ENCODE results near the gene TAPBP. TPM values are rescaled to one million over a fixed set of nuclear protein-coding genes. Genes with fewer than 3 reads are reported as not detected.

Gene TAPBP
- total and polyA plus RNA-seq, 9 of the 15 experiments (the other 6 are each of a cell fraction or from before 2014, with no cell fraction given), result 5.6 to 74.0 (median 22.3) TPM

GRCh38 chr6:33299237-33299944, 14.5 kb downstream of the TAPBP start (continued):
- TF ChIP-seq RERE (CRISPR knock-in tag; IDR thresholded peaks at IDR 0.05; ENCODE audit: borderline replicate concordance) (no peak), RAD21 (CRISPR knock-in tag; conservative IDR thresholded peaks at IDR 0.05 in 1 of 2, IDR thresholded peaks at IDR 0.05 in 1 of 2) (peak; percentile 68 to 69), SLC30A9 (CRISPR knock-in tag; IDR thresholded peaks at IDR 0.05) (no peak), ILK (tag; IDR thresholded peaks at IDR 0.05; ENCODE audit: borderline replicate concordance, low read depth) (no peak), PYGO2 (tag; IDR thresholded peaks at IDR 0.05) (no peak), DIDO1 (tag; IDR thresholded peaks at IDR 0.05; ENCODE audit: low read depth) (no peak), MECOM (CRISPR knock-in tag; IDR thresholded peaks at IDR 0.05) (peak; percentile 93), SMAD2 (IDR thresholded peaks at IDR 0.05; ENCODE audit: low read depth, low read length) (no peak), SUPT5H (IDR thresholded peaks at IDR 0.05) (peak; percentile 99), HNRNPK (IDR thresholded peaks at IDR 0.05; ENCODE audit: low read depth, low read length, poor library complexity, severe bottlenecking) (no peak), ADNP (tag; IDR thresholded peaks at IDR 0.05) (no peak), PCBP2 (IDR thresholded peaks at IDR 0.05; ENCODE audit: low read depth, low read length, poor library complexity, severe bottlenecking) (no peak), U2AF1 (optimal IDR thresholded peaks at IDR 0.05; ENCODE audit: low read depth, low read length) (no peak)
- TF ChIP-seq, protein P1, sequence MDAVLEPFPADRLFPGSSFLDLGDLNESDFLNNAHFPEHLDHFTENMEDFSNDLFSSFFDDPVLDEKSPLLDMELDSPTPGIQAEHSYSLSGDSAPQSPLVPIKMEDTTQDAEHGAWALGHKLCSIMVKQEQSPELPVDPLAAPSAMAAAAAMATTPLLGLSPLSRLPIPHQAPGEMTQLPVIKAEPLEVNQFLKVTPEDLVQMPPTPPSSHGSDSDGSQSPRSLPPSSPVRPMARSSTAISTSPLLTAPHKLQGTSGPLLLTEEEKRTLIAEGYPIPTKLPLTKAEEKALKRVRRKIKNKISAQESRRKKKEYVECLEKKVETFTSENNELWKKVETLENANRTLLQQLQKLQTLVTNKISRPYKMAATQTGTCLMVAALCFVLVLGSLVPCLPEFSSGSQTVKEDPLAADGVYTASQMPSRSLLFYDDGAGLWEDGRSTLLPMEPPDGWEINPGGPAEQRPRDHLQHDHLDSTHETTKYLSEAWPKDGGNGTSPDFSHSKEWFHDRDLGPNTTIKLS (IDR thresholded peaks at IDR 0.05; ENCODE audit: borderline replicate concordance, low read depth), result peak; percentile 56; the same call in 1 of the 2 replicates
- TF ChIP-seq, protein P2, sequence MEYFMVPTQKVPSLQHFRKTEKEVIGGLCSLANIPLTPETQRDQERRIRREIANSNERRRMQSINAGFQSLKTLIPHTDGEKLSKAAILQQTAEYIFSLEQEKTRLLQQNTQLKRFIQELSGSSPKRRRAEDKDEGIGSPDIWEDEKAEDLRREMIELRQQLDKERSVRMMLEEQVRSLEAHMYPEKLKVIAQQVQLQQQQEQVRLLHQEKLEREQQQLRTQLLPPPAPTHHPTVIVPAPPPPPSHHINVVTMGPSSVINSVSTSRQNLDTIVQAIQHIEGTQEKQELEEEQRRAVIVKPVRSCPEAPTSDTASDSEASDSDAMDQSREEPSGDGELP (CRISPR knock-in tag; IDR thresholded peaks at IDR 0.05; ENCODE audit: borderline replicate concordance), result peak; percentile 61; the same call in 1 of the 2 replicates
- TF ChIP-seq, protein P3, sequence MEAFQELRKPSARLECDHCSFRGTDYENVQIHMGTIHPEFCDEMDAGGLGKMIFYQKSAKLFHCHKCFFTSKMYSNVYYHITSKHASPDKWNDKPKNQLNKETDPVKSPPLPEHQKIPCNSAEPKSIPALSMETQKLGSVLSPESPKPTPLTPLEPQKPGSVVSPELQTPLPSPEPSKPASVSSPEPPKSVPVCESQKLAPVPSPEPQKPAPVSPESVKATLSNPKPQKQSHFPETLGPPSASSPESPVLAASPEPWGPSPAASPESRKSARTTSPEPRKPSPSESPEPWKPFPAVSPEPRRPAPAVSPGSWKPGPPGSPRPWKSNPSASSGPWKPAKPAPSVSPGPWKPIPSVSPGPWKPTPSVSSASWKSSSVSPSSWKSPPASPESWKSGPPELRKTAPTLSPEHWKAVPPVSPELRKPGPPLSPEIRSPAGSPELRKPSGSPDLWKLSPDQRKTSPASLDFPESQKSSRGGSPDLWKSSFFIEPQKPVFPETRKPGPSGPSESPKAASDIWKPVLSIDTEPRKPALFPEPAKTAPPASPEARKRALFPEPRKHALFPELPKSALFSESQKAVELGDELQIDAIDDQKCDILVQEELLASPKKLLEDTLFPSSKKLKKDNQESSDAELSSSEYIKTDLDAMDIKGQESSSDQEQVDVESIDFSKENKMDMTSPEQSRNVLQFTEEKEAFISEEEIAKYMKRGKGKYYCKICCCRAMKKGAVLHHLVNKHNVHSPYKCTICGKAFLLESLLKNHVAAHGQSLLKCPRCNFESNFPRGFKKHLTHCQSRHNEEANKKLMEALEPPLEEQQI (IDR thresholded peaks at IDR 0.05), result no peak

Measured in K562 (cell line).